B cell (primary cell): ENCODE results near the gene BCKDHA.

Experiments
- EZH2 ChIP-seq: IDR thresholded peaks from 2 replicates; pipeline ENCODE4 v1.6.1; 2012; ENCODE audit warnings: borderline replicate concordance, low read depth, mild to moderate bottlenecking, moderate library complexity, low read length; ENCODE audit not compliant: insufficient read depth, poor library complexity, severe bottlenecking
- TF ChIP-seq, protein P1 (sequence below): fragments of 200-600 bp; IDR thresholded peaks from one replicate; pipeline ENCODE4 v1.8.0; 2022; ENCODE audit warnings: antibody characterized with exemption, mild to moderate bottlenecking

DNA sequence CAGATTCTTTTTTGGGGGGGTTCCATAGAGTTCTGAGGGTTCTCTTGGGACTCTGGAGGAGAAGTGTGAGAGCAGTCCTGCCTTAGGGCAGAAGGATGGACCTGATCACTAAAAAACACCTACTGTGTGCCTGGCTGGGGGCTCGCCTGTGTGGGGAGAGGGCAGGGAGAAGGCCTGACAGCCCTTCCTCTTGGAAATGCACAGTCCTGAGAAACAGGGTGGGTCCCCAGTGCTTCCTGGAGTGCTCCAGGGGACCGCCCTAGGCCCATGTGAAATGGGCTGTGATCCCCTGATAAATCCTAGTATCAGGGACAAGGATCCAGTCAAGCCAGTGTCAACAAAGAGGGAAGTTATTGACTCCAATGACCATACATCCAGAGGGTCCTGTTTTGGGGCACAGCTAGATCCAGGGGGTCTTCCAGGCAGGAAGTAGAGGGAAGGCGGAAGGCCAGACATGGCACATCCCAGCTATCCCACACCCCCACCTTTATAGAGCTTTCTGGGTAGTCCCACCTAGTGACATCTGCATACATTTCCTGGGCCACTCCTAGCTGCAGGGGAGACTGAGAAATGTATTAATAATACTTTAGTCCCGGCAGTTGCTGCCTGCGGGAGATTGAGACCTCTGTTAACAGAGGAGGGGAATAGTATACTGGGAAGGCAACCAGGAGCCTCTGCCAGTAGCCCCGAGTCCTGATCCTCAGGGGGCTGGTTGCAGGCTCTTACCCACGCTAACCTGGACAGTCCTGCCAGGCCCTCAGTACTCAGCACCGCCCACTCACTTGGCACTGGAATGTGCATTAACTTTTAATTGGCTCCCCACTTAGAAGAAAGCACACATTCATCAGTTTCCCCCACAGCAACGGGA is 13.7 kb downstream of the BCKDHA start:
- TF ChIP-seq, protein P1, sequence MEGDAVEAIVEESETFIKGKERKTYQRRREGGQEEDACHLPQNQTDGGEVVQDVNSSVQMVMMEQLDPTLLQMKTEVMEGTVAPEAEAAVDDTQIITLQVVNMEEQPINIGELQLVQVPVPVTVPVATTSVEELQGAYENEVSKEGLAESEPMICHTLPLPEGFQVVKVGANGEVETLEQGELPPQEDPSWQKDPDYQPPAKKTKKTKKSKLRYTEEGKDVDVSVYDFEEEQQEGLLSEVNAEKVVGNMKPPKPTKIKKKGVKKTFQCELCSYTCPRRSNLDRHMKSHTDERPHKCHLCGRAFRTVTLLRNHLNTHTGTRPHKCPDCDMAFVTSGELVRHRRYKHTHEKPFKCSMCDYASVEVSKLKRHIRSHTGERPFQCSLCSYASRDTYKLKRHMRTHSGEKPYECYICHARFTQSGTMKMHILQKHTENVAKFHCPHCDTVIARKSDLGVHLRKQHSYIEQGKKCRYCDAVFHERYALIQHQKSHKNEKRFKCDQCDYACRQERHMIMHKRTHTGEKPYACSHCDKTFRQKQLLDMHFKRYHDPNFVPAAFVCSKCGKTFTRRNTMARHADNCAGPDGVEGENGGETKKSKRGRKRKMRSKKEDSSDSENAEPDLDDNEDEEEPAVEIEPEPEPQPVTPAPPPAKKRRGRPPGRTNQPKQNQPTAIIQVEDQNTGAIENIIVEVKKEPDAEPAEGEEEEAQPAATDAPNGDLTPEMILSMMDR, result no peak
- TF ChIP-seq EZH2, result no peak
